GM18502 (cell line): ENCODE data around the gene GATAD2B.

Experiments
- ATAC-seq: cut with Tn5 transposase; IDR thresholded peaks from one replicate; pipeline ENCODE4 v1.9.1; 2021; ENCODE audit warnings: mild to moderate bottlenecking; ENCODE audit not compliant: unreplicated experiment, poor library complexity

Gene GATAD2B

GRCh38 chr1:153800516-153800915 lies 122.3 kb downstream of the GATAD2B start:
- ATAC-seq, result no peak

GRCh38 chr1:153799566-153800465 lies 123.0 kb downstream of the GATAD2B start:
- ATAC-seq, result no peak

- no peak for ATAC-seq
Measured at GRCh38 chr1:153799016-153799415, 123.8 kb downstream of the GATAD2B start.

- ATAC-seq, result no peak
Measured at GRCh38 chr1:153798468-153798780, 124.3 kb downstream of the GATAD2B start.

GRCh38 chr1:153796786-153797659 lies 125.7 kb downstream of the GATAD2B start:
- no peak for ATAC-seq

GRCh38 chr1:153795934-153796785 lies 126.6 kb downstream of the GATAD2B start:
- no peak for ATAC-seq

GRCh38 chr1:153795330-153795837 lies 127.4 kb downstream of the GATAD2B start:
- no peak for ATAC-seq

GRCh38 chr1:153794624-153795329 lies 128.0 kb downstream of the GATAD2B start:
- ATAC-seq, result no peak

GRCh38 chr1:153793973-153794615 lies 128.7 kb downstream of the GATAD2B start:
- no peak for ATAC-seq

GRCh38 chr1:153793261-153793972 lies 129.4 kb downstream of the GATAD2B start:
- no peak for ATAC-seq

- ATAC-seq, result no peak
Measured at GRCh38 chr1:153792631-153793041, 130.1 kb downstream of the GATAD2B start.

- ATAC-seq, result peak; percentile 4
Measured at GRCh38 chr1:153791648-153792253, 131.0 kb downstream of the GATAD2B start.

- peak; percentile 89 for ATAC-seq
Measured at GRCh38 chr1:153790966-153791647, 131.7 kb downstream of the GATAD2B start.

GRCh38 chr1:153790313-153790965 lies 132.3 kb downstream of the GATAD2B start:
- peak; percentile 4 for ATAC-seq

- no peak for ATAC-seq
Measured at GRCh38 chr1:153789478-153790034, 133.2 kb downstream of the GATAD2B start.

- no peak for ATAC-seq
Measured at GRCh38 chr1:153786038-153786790, 136.6 kb downstream of the GATAD2B start.
